Panc1 (cell line): ENCODE measurements around the gene PYHIN1.

Experiments
- CTCF ChIP-seq: fragments of 450-650 bp; IDR thresholded peaks from 2 replicates; pipeline ENCODE4 v1.5.1; 2017; ENCODE audit warnings: mild to moderate bottlenecking
- TCF7L2 ChIP-seq: IDR thresholded peaks from 2 replicates; pipeline ENCODE4 v1.6.1; 2011; ENCODE audit warnings: mild to moderate bottlenecking, low read depth, low read length, inconsistent platforms

GRCh38 chr1:158978730-158979129, 47.4 kb downstream of the PYHIN1 start:
- TF ChIP-seq TCF7L2 (no peak), CTCF (no peak)
